SK-N-SH (cell line): Measurements from ENCODE around the gene RALBP1. TPM values are rescaled to one million over a fixed set of nuclear protein-coding genes. Genes with fewer than 3 reads are reported as not detected.

ENCODE experiments used
- CTCF ChIA-PET: fragments of 300-600, 350-600 bp; formaldehyde crosslinking; extraction: SDS; loops from one replicate; lab custom pipeline; 2021; lab: Yijun Ruan, JAX
- POLR2A ChIA-PET: fragments of 350-600 bp; sonication (Branson Sonifier 250); formaldehyde crosslinking; extraction: SDS; loops from one replicate; lab custom pipeline; 2020; ENCODE audit warnings: antibody characterized with exemption, inconsistent platforms; lab: Yijun Ruan, JAX
- DNase-seq: peaks from one replicate; pipeline ENCODE4 v3.0.0; 2012
- H2AFZ ChIP-seq: fragments of 200-600 bp; sonication (generic); 2 replicates; pipeline ENCODE4 v1.8.1; 2016; ENCODE audit warnings: antibody characterized with exemption, mild to moderate bottlenecking, low read depth
- H3F3A ChIP-seq: fragments of 200-600 bp; sonication (generic); replicated peaks from 2 replicates; pipeline ENCODE3; 2016; ENCODE audit warnings: antibody characterized with exemption, mild to moderate bottlenecking; ENCODE audit not compliant: insufficient read depth
- H3K27ac ChIP-seq, 2 experiments: fragments of 200-500 bp in 1 of 2; fragments of 200-600 bp in 1 of 2; sonication (Bioruptor generic) in 1 of 2; sonication (generic), shearing (Covaris generic) in 1 of 2; 2 replicates each; pipeline versions ENCODE4 v1.5.1 to v1.6.1; 2014 to 2016; ENCODE audit warnings: low read depth in 2 of 2, inconsistent platforms in 1 of 2, low read length in 1 of 2, mild to moderate bottlenecking in 1 of 2, mixed read lengths in 1 of 2
- H3K27me3 ChIP-seq: fragments of 200-600 bp; sonication (generic), shearing (Covaris generic); 2 replicates; pipeline ENCODE4 v1.6.1; 2016; ENCODE audit warnings: mixed run types; ENCODE audit not compliant: insufficient read depth
- H3K36me3 ChIP-seq, 2 experiments: fragments of 200-500 bp in 1 of 2; fragments of 200-600 bp in 1 of 2; sonication (Bioruptor generic) in 1 of 2; sonication (generic) in 1 of 2; replicated peaks in 1 of 2; 2 replicates each; pipeline versions ENCODE3 to v1.5.1; 2014 to 2016; ENCODE audit warnings: low read length in 1 of 2, mild to moderate bottlenecking in 1 of 2; ENCODE audit not compliant: insufficient read depth in 2 of 2, control insufficient read depth in 1 of 2
- H3K4me1 ChIP-seq, 2 experiments: fragments of 200-500 bp in 1 of 2; fragments of 200-600 bp in 1 of 2; sonication (Bioruptor generic) in 1 of 2; sonication (generic), shearing (Covaris generic) in 1 of 2; 2 replicates each; pipeline versions ENCODE4 v1.5.1 to v1.6.1; 2014 to 2016; ENCODE audit warnings: low read depth in 1 of 2, low read length in 1 of 2, mixed run types in 1 of 2; ENCODE audit not compliant: insufficient read depth in 2 of 2, control insufficient read depth in 1 of 2
- H3K4me2 ChIP-seq: fragments of 200-600 bp; sonication (generic), shearing (Covaris generic); 2 replicates; pipeline ENCODE4 v1.6.1; 2017; ENCODE audit warnings: mixed run types
- H3K4me3 ChIP-seq, 2 experiments: fragments of 200-500 bp in 1 of 2; fragments of 200-600 bp in 1 of 2; sonication (Bioruptor generic) in 1 of 2; sonication (generic), shearing (Covaris generic) in 1 of 2; 2 replicates each; pipeline versions ENCODE4 v1.5.1 to v1.8.1; 2014 to 2016; ENCODE audit warnings: low read depth in 2 of 2, inconsistent platforms in 1 of 2, low read length in 1 of 2, mild to moderate bottlenecking in 1 of 2, mixed read lengths in 1 of 2, moderate library complexity in 1 of 2
- H3K79me2 ChIP-seq: fragments of 200-600 bp; sonication (generic); 2 replicates; pipeline ENCODE4 v1.8.1; 2017; ENCODE audit warnings: mild to moderate bottlenecking; ENCODE audit not compliant: insufficient read depth
- H3K9ac ChIP-seq: fragments of 200-600 bp; sonication (generic); 2 replicates; pipeline ENCODE4 v1.6.1; 2017; ENCODE audit warnings: mixed run types
- H3K9me2 ChIP-seq: fragments of 200-600 bp; sonication (generic); 2 replicates; pipeline ENCODE4 v1.6.1; 2017; ENCODE audit warnings: mixed run types
- H3K9me3 ChIP-seq: fragments of 200-600 bp; sonication (generic); 2 replicates; pipeline ENCODE4 v1.6.1; 2017; ENCODE audit warnings: mixed run types, mild to moderate bottlenecking, moderate library complexity
- H4K20me1 ChIP-seq: fragments of 200-600 bp; sonication (generic); 2 replicates; pipeline ENCODE4 v1.6.1; 2017; ENCODE audit warnings: mild to moderate bottlenecking, mixed run types; ENCODE audit not compliant: insufficient read depth
- CHD2 ChIP-seq: fragments of 150-350 bp; IDR thresholded peaks from 2 replicates; pipeline ENCODE4 v1.6.1; 2018; ENCODE audit warnings: low read length; ENCODE audit not compliant: partially characterized antibody
- EZH2phosphoT487 ChIP-seq: fragments of 200-600 bp; sonication (generic); IDR thresholded peaks from 2 replicates; pipeline ENCODE4 v1.6.1; 2017; ENCODE audit warnings: low read depth, mixed run types, mild to moderate bottlenecking, antibody characterized with exemption, moderate library complexity, borderline replicate concordance
- FOXJ3 ChIP-seq: sonication (generic); formaldehyde crosslinking; IDR thresholded peaks from 2 replicates; pipeline ENCODE4 v1.5.1; 2020; ENCODE audit warnings: mild to moderate bottlenecking, missing genetic modification reagents
- FOXM1 ChIP-seq: IDR thresholded peaks from 2 replicates; pipeline ENCODE4 v1.4.0; 2012; ENCODE audit warnings: low read depth, mild to moderate bottlenecking
- GABPA ChIP-seq: IDR thresholded peaks from 2 replicates; pipeline ENCODE4 v1.4.0; 2012; ENCODE audit warnings: low read depth, mild to moderate bottlenecking
- GATA2 ChIP-seq: sonication (generic); formaldehyde crosslinking; IDR thresholded peaks from 2 replicates; pipeline ENCODE4 v1.5.0; 2020; ENCODE audit warnings: mild to moderate bottlenecking, missing genetic modification reagents
- MEF2A ChIP-seq: IDR thresholded peaks from 2 replicates; pipeline ENCODE4 v1.4.0; 2012; ENCODE audit warnings: low read depth, borderline replicate concordance
- MXI1 ChIP-seq: IDR thresholded peaks from 2 replicates; pipeline ENCODE4 v1.6.1; 2012; ENCODE audit warnings: mild to moderate bottlenecking, low read depth, low read length, improper control_type of control experiment
- NFIC ChIP-seq: IDR thresholded peaks from 2 replicates; pipeline ENCODE4 v1.4.0; 2012; ENCODE audit warnings: borderline replicate concordance
- POLR2AphosphoS5 ChIP-seq: IDR thresholded peaks from 2 replicates; pipeline ENCODE4 v1.6.1; 2012; ENCODE audit warnings: low read depth, low read length
- RCOR1 ChIP-seq: fragments of 150-350 bp; IDR thresholded peaks from 2 replicates; pipeline ENCODE4 v1.6.1; 2017; ENCODE audit warnings: antibody characterized with exemption, low read length
- RFX5 ChIP-seq: IDR thresholded peaks from 2 replicates; pipeline ENCODE4 v1.6.1; 2012; ENCODE audit warnings: mild to moderate bottlenecking, improper control_type of control experiment, low read length
- RXRA ChIP-seq: IDR thresholded peaks from 2 replicates; pipeline ENCODE4 v1.4.0; 2012; ENCODE audit warnings: low read depth, mild to moderate bottlenecking, borderline replicate concordance
- SMC3 ChIP-seq: IDR thresholded peaks from 2 replicates; pipeline ENCODE4 v1.6.1; 2012; ENCODE audit warnings: low read depth, low read length, improper control_type of control experiment
- WGBS: methylation state at CpG from one replicate; pipeline ENCODE4 v1.1.6; 2017; ENCODE audit warnings: low lambda C conversion rate; 5-methylcytosine and 5-hydroxymethylcytosine counted together
- polyA plus RNA-seq, 3 experiments: library from polyadenylated mRNA; depleted of rRNA; stranded (reverse); fragments of >200 nt; gene quantifications; 2 replicates each; pipeline ENCODE4 v1.2.3, GENCODE V29; 2012
- TF ChIP-seq, protein P1 (sequence below): fragments of 150-350 bp; IDR thresholded peaks from 2 replicates; pipeline ENCODE4 v1.6.1; 2016; ENCODE audit warnings: mild to moderate bottlenecking, low read depth, low read length
- TF ChIP-seq, protein P2 (sequence below): IDR thresholded peaks from 2 replicates; pipeline ENCODE4 v1.4.0; 2012; ENCODE audit warnings: low read depth
- TF ChIP-seq, protein P3 (sequence below): IDR thresholded peaks from 2 replicates; pipeline ENCODE4 v1.4.0; 2012; ENCODE audit warnings: low read depth, borderline replicate concordance
- TF ChIP-seq, protein P4 (sequence below): IDR thresholded peaks from 2 replicates; pipeline ENCODE4 v1.6.1; 2012; ENCODE audit warnings: mild to moderate bottlenecking, low read depth, low read length, moderate library complexity

Gene RALBP1
- polyA plus RNA-seq, 1 of the 3 experiments (the other 2 are of a cell fraction): 43.8 TPM

DNA sequence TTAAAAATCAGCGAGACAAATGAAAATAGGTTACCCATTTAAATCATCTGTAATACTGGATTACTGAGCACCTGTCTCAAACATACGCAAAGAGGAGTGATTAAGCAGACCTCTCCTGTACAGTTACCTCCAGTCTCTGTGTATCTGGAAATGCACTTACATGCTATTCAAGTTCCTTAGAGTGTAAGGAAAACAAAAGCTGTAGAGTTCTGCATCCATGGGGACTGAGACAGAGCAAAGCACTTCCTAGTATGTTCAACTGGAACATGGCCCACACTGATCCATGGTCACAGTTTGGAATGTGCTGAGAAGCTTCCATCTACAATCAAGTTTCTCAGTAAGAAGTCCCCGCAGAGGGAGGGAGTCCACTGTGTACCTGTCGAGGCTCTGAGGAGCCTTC lies 75.1 kb downstream of the RALBP1 start (continued):
- TF ChIP-seq, protein P1, sequence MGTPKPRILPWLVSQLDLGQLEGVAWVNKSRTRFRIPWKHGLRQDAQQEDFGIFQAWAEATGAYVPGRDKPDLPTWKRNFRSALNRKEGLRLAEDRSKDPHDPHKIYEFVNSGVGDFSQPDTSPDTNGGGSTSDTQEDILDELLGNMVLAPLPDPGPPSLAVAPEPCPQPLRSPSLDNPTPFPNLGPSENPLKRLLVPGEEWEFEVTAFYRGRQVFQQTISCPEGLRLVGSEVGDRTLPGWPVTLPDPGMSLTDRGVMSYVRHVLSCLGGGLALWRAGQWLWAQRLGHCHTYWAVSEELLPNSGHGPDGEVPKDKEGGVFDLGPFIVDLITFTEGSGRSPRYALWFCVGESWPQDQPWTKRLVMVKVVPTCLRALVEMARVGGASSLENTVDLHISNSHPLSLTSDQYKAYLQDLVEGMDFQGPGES: no peak
- TF ChIP-seq, protein P2, sequence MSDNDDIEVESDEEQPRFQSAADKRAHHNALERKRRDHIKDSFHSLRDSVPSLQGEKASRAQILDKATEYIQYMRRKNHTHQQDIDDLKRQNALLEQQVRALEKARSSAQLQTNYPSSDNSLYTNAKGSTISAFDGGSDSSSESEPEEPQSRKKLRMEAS: no peak
- no peak for TF ChIP-seq FOXJ3 (CRISPR knock-in tag)
- TF ChIP-seq EZH2phosphoT487: no peak
- TF ChIP-seq, protein P3, sequence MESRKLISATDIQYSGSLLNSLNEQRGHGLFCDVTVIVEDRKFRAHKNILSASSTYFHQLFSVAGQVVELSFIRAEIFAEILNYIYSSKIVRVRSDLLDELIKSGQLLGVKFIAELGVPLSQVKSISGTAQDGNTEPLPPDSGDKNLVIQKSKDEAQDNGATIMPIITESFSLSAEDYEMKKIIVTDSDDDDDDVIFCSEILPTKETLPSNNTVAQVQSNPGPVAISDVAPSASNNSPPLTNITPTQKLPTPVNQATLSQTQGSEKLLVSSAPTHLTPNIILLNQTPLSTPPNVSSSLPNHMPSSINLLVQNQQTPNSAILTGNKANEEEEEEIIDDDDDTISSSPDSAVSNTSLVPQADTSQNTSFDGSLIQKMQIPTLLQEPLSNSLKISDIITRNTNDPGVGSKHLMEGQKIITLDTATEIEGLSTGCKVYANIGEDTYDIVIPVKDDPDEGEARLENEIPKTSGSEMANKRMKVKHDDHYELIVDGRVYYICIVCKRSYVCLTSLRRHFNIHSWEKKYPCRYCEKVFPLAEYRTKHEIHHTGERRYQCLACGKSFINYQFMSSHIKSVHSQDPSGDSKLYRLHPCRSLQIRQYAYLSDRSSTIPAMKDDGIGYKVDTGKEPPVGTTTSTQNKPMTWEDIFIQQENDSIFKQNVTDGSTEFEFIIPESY: no peak
- no peak for TF ChIP-seq NFIC
- no peak for TF ChIP-seq MXI1
- no peak for TF ChIP-seq MEF2A
- no peak for TF ChIP-seq GABPA

DNA sequence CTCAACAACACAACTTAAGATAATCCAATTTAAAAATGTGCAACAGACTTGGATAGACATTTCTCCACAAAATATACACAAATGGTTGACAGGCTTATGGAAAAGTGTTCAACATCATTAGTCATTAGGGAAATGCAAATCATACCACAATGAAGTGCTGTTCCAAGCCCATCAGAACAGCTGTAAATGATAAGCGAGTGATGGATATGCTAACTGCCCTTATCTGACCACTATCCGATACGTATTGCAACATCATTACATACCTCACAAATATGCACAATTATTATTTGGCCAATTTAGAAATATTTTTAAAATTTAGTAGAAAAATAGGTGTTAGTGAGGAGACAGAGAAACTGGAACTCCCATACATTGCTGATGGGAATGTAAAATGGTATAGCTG lies 76.9 kb downstream of the RALBP1 start:
- Histone ChIP-seq H3K4me2 (no peak overlapping the region), H3K36me3 (peaks cover 76 to 83% of the 10 kb centered on the region in 2 experiments), H3K27ac (no peak overlapping the region), H3K79me2 (peaks cover 7% of the 10 kb centered on the region; the same call in 1 of the 2 replicates), H3K4me3 (no peak overlapping the region), H3K9me2 (no peaks in the 10 kb centered on the region), H3K4me1 (no peaks in the 10 kb centered on the region), H3F3A (no peaks in the 10 kb centered on the region), H3K27me3 (no peaks in the 10 kb centered on the region), H3K9me3 (no peaks in the 10 kb centered on the region), H4K20me1 (no peaks in the 10 kb centered on the region), H3K9ac (no peak overlapping the region), H2AFZ (no peak overlapping the region)
- WGBS: 98% methylated on average over 3 of the region's 3 CpGs
- no peak for DNase-seq
- CTCF ChIA-PET: interaction anchor here (1.3 to 2.9 kb wide), 2 partner anchors 11 kb away, joined by 4 to 10 read pairs; no protein-coding TSS in a partner anchor
- POLR2A ChIA-PET: no interaction called here
- TF ChIP-seq, protein P4, sequence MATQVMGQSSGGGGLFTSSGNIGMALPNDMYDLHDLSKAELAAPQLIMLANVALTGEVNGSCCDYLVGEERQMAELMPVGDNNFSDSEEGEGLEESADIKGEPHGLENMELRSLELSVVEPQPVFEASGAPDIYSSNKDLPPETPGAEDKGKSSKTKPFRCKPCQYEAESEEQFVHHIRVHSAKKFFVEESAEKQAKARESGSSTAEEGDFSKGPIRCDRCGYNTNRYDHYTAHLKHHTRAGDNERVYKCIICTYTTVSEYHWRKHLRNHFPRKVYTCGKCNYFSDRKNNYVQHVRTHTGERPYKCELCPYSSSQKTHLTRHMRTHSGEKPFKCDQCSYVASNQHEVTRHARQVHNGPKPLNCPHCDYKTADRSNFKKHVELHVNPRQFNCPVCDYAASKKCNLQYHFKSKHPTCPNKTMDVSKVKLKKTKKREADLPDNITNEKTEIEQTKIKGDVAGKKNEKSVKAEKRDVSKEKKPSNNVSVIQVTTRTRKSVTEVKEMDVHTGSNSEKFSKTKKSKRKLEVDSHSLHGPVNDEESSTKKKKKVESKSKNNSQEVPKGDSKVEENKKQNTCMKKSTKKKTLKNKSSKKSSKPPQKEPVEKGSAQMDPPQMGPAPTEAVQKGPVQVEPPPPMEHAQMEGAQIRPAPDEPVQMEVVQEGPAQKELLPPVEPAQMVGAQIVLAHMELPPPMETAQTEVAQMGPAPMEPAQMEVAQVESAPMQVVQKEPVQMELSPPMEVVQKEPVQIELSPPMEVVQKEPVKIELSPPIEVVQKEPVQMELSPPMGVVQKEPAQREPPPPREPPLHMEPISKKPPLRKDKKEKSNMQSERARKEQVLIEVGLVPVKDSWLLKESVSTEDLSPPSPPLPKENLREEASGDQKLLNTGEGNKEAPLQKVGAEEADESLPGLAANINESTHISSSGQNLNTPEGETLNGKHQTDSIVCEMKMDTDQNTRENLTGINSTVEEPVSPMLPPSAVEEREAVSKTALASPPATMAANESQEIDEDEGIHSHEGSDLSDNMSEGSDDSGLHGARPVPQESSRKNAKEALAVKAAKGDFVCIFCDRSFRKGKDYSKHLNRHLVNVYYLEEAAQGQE: no peak
- TF ChIP-seq CHD2 (no peak), MEF2A (no peak), EZH2phosphoT487 (no peak), RXRA (no peak), RFX5 (no peak), SMC3 (no peak), POLR2AphosphoS5 (no peak), GATA2 (CRISPR knock-in tag) (no peak), RCOR1 (no peak), FOXM1 (no peak)
- TF ChIP-seq, protein P1: no peak
- TF ChIP-seq, protein P3: no peak
